GM12801 (cell line): ENCODE measurements around the gene ATP11A.

Experiments
- TF ChIP-seq, protein P1 (sequence below): IDR thresholded peaks from one replicate; pipeline ENCODE4 v1.5.1; 2011; ENCODE audit warnings: control low read depth; ENCODE audit not compliant: insufficient read length; ENCODE audit errors: extremely low read depth

ATP11A gene

DNA sequence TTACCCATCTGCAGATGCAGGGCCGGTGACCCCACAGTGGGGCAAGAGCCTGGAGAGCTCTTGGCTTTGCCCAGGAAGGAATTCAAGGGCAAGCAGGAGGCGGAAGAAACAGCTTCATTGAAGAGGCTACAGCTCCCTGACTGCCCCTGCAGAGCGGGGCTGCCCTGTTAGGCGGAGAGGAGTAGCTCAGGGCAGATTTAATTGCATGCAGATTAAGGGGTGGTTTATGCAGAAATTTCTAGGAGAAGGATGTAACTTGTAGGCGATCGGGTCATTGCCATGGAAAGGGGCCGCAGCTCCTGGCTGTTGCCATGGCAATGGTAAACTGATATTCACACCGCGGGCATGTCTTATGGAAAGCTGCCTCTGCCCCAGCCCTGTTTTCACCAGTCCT, 94.1 kb downstream of the ATP11A start:
- TF ChIP-seq, protein P1, sequence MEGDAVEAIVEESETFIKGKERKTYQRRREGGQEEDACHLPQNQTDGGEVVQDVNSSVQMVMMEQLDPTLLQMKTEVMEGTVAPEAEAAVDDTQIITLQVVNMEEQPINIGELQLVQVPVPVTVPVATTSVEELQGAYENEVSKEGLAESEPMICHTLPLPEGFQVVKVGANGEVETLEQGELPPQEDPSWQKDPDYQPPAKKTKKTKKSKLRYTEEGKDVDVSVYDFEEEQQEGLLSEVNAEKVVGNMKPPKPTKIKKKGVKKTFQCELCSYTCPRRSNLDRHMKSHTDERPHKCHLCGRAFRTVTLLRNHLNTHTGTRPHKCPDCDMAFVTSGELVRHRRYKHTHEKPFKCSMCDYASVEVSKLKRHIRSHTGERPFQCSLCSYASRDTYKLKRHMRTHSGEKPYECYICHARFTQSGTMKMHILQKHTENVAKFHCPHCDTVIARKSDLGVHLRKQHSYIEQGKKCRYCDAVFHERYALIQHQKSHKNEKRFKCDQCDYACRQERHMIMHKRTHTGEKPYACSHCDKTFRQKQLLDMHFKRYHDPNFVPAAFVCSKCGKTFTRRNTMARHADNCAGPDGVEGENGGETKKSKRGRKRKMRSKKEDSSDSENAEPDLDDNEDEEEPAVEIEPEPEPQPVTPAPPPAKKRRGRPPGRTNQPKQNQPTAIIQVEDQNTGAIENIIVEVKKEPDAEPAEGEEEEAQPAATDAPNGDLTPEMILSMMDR, result no peak

DNA sequence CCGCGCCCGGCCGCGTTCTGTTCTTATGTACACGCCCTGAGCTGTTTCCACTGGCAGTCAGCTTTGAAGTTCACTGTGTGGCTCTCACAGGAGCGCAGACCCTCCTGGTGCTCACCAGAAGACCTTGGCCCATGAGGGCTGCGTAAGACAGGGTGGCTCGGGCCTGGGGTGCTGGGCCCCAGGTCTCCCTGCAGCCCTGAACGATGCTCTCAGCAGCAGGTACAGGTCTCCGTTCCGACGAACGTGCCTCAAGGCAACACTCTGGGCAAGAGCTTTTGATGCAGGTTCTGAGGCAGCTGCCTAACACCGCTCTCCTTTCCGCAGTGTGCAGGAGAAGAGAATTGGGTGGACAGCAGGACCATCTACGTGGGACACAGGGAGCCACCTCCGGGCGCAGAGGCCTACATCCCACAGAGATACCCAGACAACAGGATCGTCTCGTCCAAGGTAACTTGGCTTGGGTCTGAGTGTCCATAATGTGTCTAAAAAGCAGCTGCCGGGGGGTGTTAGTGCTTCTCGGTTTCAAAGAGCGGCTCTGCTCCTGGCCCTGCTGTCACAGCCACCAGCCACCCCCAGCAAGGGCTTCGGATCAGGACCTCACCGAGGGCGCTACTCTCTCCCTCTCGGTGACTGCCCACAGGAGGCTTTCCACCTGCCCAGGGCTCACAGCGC, 95.1 kb downstream of the ATP11A start:
- TF ChIP-seq, protein P1, result no peak

DNA sequence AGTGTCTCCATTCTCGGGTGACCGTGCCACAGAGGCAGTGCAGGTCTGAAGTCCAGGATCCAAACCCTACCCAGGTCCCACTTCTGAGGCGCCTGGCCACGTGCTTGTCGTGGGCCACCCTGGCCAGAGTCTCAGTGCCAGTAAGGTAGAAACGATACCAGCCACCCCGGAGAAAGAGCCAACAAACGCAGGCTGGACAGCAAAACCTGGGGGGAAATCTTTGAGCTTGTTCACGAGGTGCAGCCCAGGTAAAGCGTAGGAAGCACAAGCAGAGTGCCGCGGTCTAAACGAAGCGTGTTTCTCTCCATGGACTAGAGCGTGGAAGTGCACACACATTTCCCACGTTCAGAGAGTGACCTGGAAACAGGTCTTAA, 95.6 kb downstream of the ATP11A start:
- TF ChIP-seq, protein P1, result no peak

DNA sequence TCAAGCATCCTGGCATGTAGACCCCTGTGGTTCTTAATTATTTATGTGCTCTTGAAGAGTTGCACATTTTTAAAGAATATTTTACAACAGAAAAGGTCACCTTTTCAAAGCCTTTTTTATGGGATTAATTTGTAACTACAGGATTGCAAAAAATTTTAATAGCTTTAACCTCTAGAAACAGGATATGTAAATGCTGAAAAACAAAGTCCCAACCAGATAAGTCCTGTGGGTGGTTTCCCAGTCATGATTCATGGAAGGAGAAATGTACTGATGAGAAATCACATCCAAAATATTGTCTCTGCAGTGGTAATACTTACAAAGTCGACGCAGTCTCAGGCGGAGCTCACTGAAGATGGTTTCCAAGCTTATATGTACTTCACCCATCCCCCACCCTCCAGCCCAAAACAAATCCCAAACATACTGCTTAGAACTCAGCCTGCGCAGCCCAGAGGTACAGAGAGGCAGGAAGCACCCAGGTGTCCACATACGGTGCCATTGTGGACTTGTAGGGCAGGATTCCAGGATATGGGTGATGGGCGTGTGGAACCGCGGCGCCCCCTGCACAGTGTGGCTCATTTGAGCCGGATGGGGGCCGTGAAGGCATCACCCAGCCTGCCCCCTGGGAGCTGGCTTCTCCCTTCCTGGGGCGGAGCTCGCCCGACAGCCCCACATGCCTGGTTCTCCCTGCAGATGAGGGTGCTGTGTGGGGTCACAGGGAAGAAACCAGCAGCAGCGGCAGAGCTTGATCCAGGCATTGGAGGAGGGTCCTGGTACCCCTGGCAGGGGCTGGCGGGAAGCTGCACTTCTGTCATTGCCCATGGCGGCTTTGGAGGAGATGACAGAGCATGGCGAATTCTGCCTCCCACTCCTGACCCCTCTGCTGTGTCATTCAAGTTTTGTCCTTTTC, 101.2 kb downstream of the ATP11A start:
- TF ChIP-seq, protein P1, result no peak

DNA sequence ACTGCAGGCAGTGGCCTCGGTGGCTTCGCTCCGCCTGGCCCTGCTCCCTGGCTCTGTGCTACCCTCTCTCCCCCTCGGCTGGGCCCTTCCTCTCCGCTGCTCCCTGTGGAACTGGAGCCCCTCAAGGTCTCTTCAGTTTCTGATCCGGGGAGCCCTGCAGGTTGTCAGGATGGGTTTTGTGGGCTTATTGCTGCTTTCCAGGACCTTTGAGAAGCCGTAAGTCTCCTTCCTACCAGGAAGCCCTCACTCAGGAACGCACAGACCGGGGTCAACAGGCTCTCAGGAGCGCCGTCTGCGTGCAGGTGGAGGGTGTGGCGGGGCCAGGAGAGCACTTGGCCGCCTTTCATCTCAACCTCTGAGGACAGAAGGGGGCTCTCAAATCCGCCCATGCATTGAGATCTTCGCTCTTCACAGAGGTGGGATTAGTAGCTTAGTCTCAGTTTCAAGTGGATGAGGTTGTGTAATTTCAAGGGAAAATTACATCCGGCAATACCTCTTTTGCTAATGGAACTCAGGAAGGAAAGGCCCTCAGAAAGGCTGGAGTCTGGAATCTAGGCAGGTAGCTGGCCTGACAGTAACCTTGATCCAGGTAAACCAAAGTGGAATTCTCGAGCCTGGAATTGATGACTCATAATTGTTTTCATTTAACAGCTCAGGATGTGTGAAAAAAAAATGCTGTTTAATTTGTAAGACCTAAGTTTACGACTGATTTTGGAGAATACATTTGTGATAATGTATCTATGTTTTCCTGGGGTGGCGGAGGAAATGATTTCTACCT, 102.0 kb downstream of the ATP11A start:
- TF ChIP-seq, protein P1, result no peak

DNA sequence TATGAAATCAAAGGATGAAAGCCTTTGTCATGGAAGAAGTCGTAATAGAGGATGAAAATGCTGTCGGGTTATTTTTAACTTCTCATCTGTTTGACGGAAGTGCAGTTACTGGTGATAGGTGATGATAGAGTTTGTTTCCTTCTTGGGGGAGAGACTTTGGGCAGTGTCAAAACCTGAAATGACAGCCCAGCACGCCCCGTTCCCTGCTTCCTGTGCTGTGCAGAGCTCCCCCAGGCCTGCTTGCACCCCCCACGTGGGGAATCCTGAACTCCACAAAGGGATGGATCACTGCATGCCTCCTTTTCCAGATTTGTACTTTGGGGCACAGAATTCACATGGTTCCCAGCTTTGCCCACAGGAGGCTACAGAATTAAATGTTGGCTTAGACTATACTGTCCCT, 102.7 kb downstream of the ATP11A start:
- TF ChIP-seq, protein P1, result no peak

DNA sequence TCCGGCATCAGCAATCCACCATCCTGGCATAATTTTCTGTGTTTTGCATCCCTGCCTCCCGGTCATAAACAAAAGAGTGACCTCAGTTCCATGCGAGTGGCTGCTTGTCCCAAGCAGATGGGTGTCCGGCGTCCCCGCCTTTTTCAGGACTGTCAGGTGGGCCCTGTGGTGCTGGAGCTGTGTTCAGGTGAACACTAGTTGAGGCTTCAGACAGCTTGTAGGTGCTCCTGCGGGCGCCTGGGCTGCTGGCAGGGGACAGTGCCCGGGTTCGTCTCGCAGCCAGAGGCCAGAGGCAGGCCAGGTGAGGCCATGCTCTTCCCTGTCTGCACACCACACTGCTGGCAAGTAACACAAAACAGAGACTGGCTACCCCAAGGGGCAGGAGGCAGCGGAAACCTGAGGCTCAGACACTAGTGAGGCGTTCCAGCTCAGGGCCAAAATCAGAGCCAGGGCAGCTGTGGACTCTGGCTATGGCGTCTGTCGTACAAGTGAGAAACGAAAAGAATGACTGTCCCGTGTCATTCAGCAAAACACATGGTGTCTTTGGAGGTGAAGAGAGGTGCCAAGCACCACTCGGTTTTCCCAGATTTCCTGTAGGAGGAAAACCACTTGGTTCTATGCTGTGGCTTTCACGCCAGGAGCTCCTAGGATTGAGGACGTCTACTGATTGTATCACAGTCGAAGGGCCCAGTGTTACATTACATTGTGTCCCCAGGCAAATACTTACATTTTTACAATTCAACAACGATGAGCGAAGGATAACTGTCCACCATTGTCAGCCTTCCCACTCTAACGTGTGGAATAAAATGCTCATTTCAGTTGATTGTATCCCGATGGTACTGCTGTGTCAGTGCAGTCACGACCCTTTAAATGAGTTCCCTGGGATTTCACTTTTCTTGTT, 104.0 kb downstream of the ATP11A start:
- TF ChIP-seq, protein P1, result no peak
